ENCODE measurements around the gene COL23A1. TPM values are rescaled to one million over a fixed set of nuclear protein-coding genes. Genes with fewer than 3 reads are reported as not detected.

Gene COL23A1
- total RNA-seq, 4 donors from 2014 or later: 7.9 to 20.4 (median 12.0) TPM

DNA sequence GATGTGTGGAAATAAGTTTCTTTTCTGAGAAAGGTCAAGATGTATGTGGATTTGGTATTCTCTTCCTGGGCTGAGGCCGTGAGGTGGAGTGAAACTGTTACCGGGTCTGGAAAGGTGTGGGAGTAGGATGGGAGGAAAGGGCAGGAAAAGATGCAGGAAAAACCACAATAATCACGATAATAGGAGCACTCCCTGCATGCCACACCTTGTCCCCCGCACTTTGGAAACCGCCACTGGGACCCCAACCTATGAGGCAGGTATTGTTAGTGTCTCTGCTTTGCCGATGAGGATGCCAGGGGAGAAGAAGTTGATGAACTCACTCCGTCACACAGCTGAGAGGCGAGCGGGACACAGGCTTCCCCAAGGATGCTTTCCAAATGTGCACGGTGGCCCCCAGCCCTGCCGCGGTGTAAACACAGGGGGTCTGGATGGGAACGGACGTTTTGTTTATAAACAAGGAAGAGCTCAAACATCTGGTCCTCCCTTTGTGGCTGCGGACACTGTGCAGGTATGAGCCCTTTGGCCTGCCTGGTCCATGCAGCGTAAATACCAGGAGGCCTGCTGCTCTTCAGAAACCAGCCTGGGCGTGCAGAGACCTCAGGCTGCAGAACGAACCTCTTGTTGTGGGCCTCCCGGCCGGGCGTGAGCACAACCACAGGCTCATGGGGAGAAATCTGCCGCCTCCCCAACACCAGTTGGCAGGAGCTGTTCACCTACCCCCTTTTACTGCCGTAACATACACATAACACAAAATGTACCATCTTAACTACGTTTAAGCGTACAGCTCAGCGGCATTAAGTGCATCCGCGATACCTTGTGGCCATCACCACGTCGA, 126.7 kb downstream of the COL23A1 start:
- H3K4me3 ChIP-seq: no peak overlapping the region
- no peak for DNase-seq (ENCODE audit: low spot score in 2 of 2)
- TF ChIP-seq EP300 (IDR thresholded peaks at IDR 0.05) (no peak), POLR2A (IDR thresholded peaks at IDR 0.05) (no peak)
- TF ChIP-seq, protein P1, sequence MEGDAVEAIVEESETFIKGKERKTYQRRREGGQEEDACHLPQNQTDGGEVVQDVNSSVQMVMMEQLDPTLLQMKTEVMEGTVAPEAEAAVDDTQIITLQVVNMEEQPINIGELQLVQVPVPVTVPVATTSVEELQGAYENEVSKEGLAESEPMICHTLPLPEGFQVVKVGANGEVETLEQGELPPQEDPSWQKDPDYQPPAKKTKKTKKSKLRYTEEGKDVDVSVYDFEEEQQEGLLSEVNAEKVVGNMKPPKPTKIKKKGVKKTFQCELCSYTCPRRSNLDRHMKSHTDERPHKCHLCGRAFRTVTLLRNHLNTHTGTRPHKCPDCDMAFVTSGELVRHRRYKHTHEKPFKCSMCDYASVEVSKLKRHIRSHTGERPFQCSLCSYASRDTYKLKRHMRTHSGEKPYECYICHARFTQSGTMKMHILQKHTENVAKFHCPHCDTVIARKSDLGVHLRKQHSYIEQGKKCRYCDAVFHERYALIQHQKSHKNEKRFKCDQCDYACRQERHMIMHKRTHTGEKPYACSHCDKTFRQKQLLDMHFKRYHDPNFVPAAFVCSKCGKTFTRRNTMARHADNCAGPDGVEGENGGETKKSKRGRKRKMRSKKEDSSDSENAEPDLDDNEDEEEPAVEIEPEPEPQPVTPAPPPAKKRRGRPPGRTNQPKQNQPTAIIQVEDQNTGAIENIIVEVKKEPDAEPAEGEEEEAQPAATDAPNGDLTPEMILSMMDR (IDR thresholded peaks at IDR 0.05): no peak
- WGBS, 2 donors: 90 to 92% methylated on average over 29 to 30 of the region's 30 CpGs
- H3K27ac ChIP-seq: no peak overlapping the region
- H3K4me1 ChIP-seq: peaks cover 0 to 29% (median 9%) of the 10 kb centered on the region in 4 donors
- H3K27me3 ChIP-seq: no peaks in the 10 kb centered on the region
- H3K9me3 ChIP-seq: no peaks in the 10 kb centered on the region
- no peaks in the 10 kb centered on the region for H3K36me3 ChIP-seq

DNA sequence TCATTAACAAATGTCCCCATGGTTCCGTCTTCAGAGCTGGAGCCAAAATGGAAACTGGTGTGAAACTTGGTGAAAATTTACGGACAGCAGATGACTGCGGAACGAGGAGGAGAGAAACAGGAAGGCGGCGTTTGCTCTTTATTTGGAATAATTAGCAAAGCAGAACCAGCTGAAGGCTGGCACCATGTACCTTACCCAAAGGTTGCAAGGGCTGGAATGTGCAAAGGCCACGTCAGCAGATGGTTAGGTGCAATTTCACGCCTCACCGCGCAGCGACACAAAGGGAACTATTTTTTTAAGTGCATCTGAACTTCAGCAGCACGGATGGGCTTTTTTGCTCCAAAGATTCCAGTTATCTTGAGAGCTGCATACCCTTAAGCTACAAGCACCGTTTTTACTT, 127.4 kb downstream of the COL23A1 start:
- H3K27ac ChIP-seq: no peak overlapping the region
- no peaks in the 10 kb centered on the region for H3K36me3 ChIP-seq
- H3K27me3 ChIP-seq: no peaks in the 10 kb centered on the region
- no peak for DNase-seq (ENCODE audit: low spot score in 2 of 2)
- 86 to 91% methylated on average over 13 of the region's 13 CpGs for WGBS, 2 donors
- no peaks in the 10 kb centered on the region for H3K9me3 ChIP-seq
- TF ChIP-seq, protein P1 (IDR thresholded peaks at IDR 0.05): no peak
- no peak for TF ChIP-seq POLR2A (IDR thresholded peaks at IDR 0.05)
- TF ChIP-seq EP300 (IDR thresholded peaks at IDR 0.05): no peak
- peaks cover 0 to 22% (median 4%) of the 10 kb centered on the region in 4 donors for H3K4me1 ChIP-seq
- no peak overlapping the region for H3K4me3 ChIP-seq

DNA sequence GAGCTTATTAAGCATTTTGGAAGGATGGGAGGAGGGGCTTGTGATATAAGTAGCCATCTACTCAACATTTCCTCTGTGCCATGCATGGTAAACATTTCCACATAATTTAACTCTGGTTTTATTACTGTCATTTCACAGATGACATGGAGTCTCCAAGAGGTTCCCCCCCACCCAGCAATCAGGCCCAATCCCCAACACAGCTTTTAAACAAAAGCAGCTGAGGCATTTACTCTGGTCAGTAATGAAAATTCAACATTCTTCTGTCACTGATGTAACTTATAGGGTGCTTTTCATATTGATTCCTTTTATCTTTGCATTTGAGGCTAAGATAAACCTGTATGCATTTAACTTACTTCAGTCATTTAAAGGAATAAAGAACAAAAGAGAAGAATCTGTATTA, 128.1 kb downstream of the COL23A1 start:
- Histone ChIP-seq H3K27ac (no peak overlapping the region), H3K4me3 (no peak overlapping the region), H3K27me3 (no peaks in the 10 kb centered on the region), H3K36me3 (no peaks in the 10 kb centered on the region), H3K4me1 (peaks cover 0 to 15% (median under 1%) of the 10 kb centered on the region in 4 donors), H3K9me3 (no peaks in the 10 kb centered on the region)
- DNase-seq (ENCODE audit: low spot score in 2 of 2): no peak
- TF ChIP-seq POLR2A (IDR thresholded peaks at IDR 0.05): no peak
- TF ChIP-seq EP300 (IDR thresholded peaks at IDR 0.05): no peak
- TF ChIP-seq, protein P1 (IDR thresholded peaks at IDR 0.05): no peak

DNA sequence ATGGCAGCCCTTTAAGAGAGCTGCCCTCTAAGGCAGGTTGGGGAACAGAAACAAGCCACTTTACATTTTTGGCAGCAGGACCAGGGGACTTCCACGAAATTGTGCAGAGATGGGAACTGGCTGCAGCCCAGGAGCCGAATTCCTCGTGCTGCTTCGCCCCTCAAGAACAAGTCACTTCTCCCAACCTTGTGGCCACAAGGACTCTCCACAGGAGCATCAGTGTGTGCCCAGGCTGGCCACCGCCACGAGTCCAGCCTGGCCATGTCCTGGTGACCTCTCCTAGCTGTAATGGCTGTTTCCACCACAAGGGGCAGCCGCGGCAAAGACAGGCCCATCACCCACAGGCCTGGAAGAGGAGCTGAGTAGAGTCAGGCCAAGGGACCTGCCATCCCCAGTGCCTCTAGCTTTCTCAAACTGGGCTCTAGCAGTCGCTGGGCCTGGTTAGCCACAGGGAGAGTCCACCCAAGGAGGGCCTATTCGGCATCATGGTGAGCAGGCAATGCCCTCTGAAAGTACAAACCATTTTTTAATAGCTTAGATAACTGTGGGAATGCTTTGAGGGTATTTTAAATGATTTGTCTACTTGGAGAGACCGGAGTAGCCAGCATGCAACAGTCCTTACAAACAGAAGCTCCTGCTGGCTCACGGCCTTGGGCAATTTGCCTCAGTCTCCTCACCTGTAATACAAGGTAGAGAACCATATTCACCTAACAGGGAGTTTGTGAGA, 129.0 kb downstream of the COL23A1 start:
- WGBS, 2 donors: 39 to 43% methylated on average over 12 of the region's 12 CpGs

More for the DNA sequence above, 129.0 kb downstream of the COL23A1 start:
- TF ChIP-seq, protein P1 (IDR thresholded peaks at IDR 0.05): peak; percentile 41 to 73 (median 65)
- no peak for TF ChIP-seq EP300 (IDR thresholded peaks at IDR 0.05)
- Histone ChIP-seq H3K4me3 (no peak overlapping the region), H3K27ac (no peak overlapping the region), H3K4me1 (peaks cover 0 to 8% (median 0%) of the 10 kb centered on the region in 4 donors), H3K9me3 (no peaks in the 10 kb centered on the region), H3K36me3 (no peaks in the 10 kb centered on the region), H3K27me3 (no peaks in the 10 kb centered on the region)
- DNase-seq (ENCODE audit: low spot score in 2 of 2): peak; percentile 66 to 89

Measured in tibial nerve (tissue), 4 donors.